ENCODE results near the gene USP14.

The USP14 gene

GRCh38 chr18:231563-231962, 73.2 kb downstream of the USP14 start:
- no peak for DNase-seq

GRCh38 chr18:240175-240574, 81.8 kb downstream of the USP14 start:
- no peak for DNase-seq

- no peak for DNase-seq
These were observed 87.0 kb downstream of the USP14 start for GRCh38 chr18:245282-245847.

GRCh38 chr18:248053-248452, 89.7 kb downstream of the USP14 start:
- no peak for DNase-seq

GRCh38 chr18:250685-251084, 92.3 kb downstream of the USP14 start:
- DNase-seq = no peak

GRCh38 chr18:251572-251971, 93.2 kb downstream of the USP14 start:
- no peak for DNase-seq

GRCh38 chr18:253121-253520, 94.8 kb downstream of the USP14 start:
- DNase-seq = no peak

GRCh38 chr18:255171-255570, 96.8 kb downstream of the USP14 start:
- no peak for DNase-seq

GRCh38 chr18:260547-260946, 102.2 kb downstream of the USP14 start:
- no peak for DNase-seq

- no peak for DNase-seq
These were observed 103.2 kb downstream of the USP14 start for GRCh38 chr18:261398-262073.
